ENCODE data around the gene FYN.

FYN gene

DNA sequence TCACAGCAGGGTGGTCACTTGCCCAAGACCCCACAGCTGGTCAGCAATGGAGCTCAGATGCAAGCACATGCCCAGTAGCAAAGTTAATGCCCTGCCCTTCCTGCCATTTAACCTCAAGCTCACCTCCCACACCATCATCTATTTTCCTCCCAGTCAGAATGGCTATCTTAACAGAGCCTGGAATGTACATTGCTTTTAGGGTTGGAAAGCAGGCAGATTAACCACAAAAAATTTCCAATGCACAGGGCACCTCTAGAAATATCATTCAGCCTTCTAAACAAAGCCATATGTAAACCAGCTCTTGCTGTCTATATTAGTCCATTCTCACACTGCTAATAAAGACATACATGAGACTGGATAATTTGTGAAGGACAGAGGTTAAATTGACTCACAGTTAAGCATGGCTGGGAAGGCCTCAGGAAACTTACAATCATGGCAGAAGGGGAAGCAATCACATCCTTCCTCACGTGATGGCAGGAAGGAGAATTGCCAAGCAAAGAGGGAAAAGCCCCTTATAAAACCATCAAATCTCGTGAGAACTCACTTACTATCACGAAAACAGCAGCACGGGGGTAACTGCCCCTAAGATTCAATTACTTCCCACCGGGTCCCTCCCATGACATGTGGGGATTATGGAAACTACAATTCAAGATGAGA is 106.9 kb downstream of the FYN start:
- no peak for DNase-seq
- H3K27ac ChIP-seq: no peak overlapping the region
- no peak overlapping the region for H3K4me3 ChIP-seq (ENCODE audit: low read depth, low read length)
- H3K27me3 ChIP-seq (ENCODE audit: insufficient read depth, low read depth, severe bottlenecking): no peaks in the 10 kb centered on the region
- TF ChIP-seq, protein P1, sequence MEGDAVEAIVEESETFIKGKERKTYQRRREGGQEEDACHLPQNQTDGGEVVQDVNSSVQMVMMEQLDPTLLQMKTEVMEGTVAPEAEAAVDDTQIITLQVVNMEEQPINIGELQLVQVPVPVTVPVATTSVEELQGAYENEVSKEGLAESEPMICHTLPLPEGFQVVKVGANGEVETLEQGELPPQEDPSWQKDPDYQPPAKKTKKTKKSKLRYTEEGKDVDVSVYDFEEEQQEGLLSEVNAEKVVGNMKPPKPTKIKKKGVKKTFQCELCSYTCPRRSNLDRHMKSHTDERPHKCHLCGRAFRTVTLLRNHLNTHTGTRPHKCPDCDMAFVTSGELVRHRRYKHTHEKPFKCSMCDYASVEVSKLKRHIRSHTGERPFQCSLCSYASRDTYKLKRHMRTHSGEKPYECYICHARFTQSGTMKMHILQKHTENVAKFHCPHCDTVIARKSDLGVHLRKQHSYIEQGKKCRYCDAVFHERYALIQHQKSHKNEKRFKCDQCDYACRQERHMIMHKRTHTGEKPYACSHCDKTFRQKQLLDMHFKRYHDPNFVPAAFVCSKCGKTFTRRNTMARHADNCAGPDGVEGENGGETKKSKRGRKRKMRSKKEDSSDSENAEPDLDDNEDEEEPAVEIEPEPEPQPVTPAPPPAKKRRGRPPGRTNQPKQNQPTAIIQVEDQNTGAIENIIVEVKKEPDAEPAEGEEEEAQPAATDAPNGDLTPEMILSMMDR (IDR thresholded peaks at IDR 0.05; ENCODE audit: low read depth, low read length): no peak
- H3K9me3 ChIP-seq (ENCODE audit: severe bottlenecking): no peaks in the 10 kb centered on the region
- H3K36me3 ChIP-seq: no peaks in the 10 kb centered on the region

DNA sequence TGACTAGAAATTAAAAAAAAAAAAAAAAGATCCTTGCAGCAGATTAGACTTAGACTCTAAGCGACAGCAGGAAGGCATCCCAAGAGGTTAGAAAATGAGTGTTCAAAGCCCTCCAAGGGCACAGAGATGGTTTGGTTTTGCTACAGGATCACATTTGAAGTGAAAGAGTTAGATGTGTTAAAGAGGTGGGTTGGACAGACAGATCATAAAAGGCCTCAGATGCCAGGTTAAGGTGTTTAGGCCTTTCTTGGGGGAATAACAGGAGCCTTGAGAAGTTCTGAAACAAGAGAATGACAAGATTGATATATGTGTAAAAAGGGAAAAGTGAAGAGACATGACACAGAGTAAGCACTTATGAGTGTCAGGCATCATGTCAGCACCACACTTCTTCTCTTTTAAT is 107.5 kb downstream of the FYN start:
- no peaks in the 10 kb centered on the region for H3K27me3 ChIP-seq (ENCODE audit: insufficient read depth, low read depth, severe bottlenecking)
- no peaks in the 10 kb centered on the region for H3K36me3 ChIP-seq
- no peak for DNase-seq
- no peaks in the 10 kb centered on the region for H3K9me3 ChIP-seq (ENCODE audit: severe bottlenecking)
- H3K4me3 ChIP-seq (ENCODE audit: low read depth, low read length): no peak overlapping the region
- no peak overlapping the region for H3K27ac ChIP-seq
- TF ChIP-seq, protein P1 (IDR thresholded peaks at IDR 0.05; ENCODE audit: low read depth, low read length): no peak

DNA sequence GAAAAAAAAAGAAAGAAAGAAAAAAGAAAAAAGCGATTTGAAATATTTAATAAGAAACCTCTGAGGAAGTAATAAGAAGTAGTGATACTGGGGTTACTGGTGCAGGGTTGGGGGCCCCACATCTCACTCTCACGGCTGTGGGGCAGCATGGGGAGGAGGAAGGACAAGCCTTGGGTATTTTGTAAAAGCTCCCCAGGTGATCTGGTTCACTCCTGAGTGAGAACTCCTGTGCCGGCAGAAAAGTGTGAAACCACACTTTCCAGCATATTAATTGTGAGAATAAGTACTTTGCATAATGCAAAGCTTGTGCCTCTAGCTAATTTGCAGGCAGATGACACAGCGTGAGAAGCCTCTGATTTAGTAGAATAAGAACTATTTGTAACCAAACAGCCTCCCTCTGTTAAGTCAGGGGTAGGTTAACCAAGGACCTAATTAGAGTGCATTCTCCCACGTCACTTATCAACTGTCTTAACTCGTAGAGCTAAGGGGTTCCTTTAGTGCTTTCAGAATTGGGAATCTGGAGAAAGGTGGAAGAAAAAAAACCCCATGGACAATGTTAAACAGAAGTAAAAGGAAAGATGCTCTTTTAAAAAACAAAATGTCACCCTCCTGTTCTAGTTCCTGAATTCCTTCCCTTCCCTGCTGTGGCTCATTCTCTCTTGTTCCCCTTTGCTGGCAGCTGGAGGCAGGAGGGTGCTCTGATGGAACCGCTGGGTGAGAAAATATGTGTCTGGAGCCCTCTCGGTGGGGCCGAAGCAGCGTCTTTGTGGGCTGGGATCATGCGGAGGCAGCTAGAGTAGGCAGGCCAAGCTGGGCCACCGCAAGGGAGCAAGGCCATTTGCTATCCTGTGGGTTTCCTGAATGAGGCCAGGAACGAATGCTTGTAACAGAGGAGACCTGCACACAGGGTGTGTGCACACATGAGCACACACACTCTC is 108.7 kb downstream of the FYN start:
- DNase-seq: no peak
- no peaks in the 10 kb centered on the region for H3K27me3 ChIP-seq (ENCODE audit: insufficient read depth, low read depth, severe bottlenecking)
- no peaks in the 10 kb centered on the region for H3K36me3 ChIP-seq
- H3K9me3 ChIP-seq (ENCODE audit: severe bottlenecking): no peaks in the 10 kb centered on the region
- TF ChIP-seq, protein P1 (IDR thresholded peaks at IDR 0.05; ENCODE audit: low read depth, low read length): no peak
- H3K4me3 ChIP-seq (ENCODE audit: low read depth, low read length): no peak overlapping the region
- no peak overlapping the region for H3K27ac ChIP-seq

DNA sequence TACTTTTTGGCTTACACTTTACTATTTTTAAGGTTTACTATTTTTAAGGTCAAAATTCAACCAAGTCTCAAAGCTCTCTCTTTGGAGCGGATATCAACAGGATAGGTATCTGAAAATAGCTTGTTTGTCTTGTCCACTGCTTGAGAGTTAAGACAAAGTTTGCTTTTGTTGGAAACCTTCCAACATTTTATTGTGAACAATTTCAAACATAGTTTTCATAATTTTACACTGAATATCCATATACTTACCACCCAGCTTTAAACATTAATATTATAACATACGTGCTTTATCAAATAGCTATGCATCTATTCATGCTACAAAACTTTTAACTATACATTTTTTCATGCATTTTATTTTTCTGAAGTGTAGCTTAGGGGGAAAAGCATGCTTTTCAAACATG is 109.9 kb downstream of the FYN start:
- H3K27me3 ChIP-seq (ENCODE audit: insufficient read depth, low read depth, severe bottlenecking): no peaks in the 10 kb centered on the region
- H3K27ac ChIP-seq: no peak overlapping the region
- TF ChIP-seq, protein P1 (IDR thresholded peaks at IDR 0.05; ENCODE audit: low read depth, low read length): no peak
- H3K9me3 ChIP-seq (ENCODE audit: severe bottlenecking): no peaks in the 10 kb centered on the region
- H3K36me3 ChIP-seq: no peaks in the 10 kb centered on the region
- H3K4me3 ChIP-seq (ENCODE audit: low read depth, low read length): no peak overlapping the region
- DNase-seq: no peak

DNA sequence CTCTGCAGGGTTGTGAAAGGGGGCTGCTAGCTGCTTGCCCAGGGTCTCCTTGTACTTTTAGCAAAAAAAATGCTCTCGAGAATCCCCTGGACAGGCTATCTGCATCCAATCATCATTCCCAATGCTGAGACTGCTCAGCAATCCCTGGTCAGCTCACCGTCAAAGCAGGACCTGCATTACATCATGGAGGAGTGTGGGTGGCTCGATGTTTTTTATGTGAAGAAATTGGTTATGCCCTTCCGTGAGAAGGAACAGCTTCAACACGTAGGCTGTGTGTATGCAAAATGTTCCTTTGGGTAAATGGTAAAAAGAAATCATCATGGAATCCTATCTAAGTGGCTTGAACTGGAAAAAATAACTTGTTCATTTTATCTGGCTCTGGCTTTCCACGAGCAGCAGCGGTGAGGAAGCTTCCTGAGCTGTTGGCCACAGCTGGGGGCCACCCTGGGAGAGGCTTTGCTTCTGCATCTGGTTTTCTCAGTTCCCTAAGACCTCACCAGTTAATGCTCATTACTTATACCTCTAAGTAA is 111.4 kb downstream of the FYN start:
- DNase-seq: no peak
- Histone ChIP-seq H3K4me3 (ENCODE audit: low read depth, low read length) (no peak overlapping the region), H3K27me3 (ENCODE audit: insufficient read depth, low read depth, severe bottlenecking) (no peaks in the 10 kb centered on the region), H3K27ac (no peak overlapping the region), H3K9me3 (ENCODE audit: severe bottlenecking) (no peaks in the 10 kb centered on the region), H3K36me3 (no peaks in the 10 kb centered on the region)
- TF ChIP-seq, protein P1 (IDR thresholded peaks at IDR 0.05; ENCODE audit: low read depth, low read length): no peak
